Calu3 (cell line): ENCODE results near the gene RER1. TPM values are rescaled to one million over a fixed set of nuclear protein-coding genes. Genes with fewer than 3 reads are reported as not detected.

ENCODE experiments used
- BruUV-seq: library from RNA; stranded (reverse); fragments of 400-500 nt; replicated peaks from 2 replicates; lab custom pipeline; 2021; lab: Mats Ljungman, UMichigan
- CTCF ChIA-PET: fragments of 300-600 bp; sonication (Branson Sonifier 250); formaldehyde crosslinking; loops from one replicate; lab custom pipeline; 2022; ENCODE audit warnings: antibody characterized with exemption; lab: Charles Lee
- DNase-seq: peaks from one replicate; pipeline ENCODE4 v3.0.0; 2022
- H3K27ac Mint-ChIP-seq: one replicate; pipeline ENCODE4 v1.8.0; 2022; ENCODE audit warnings: mixed read lengths; ENCODE audit not compliant: unreplicated experiment
- H3K27me3 Mint-ChIP-seq: one replicate; pipeline ENCODE4 v1.8.0; 2022; ENCODE audit warnings: mixed read lengths; ENCODE audit not compliant: unreplicated experiment
- H3K36me3 Mint-ChIP-seq: one replicate; pipeline ENCODE4 v1.8.0; 2022; ENCODE audit warnings: mild to moderate bottlenecking, moderate library complexity, mixed read lengths; ENCODE audit not compliant: insufficient read depth, unreplicated experiment
- H3K4me1 Mint-ChIP-seq: one replicate; pipeline ENCODE4 v1.8.0; 2022; ENCODE audit warnings: mild to moderate bottlenecking, low read depth, mixed read lengths; ENCODE audit not compliant: unreplicated experiment
- H3K4me3 Mint-ChIP-seq: one replicate; pipeline ENCODE4 v1.8.0; 2022; ENCODE audit warnings: mild to moderate bottlenecking, low read depth, moderate library complexity, mixed read lengths; ENCODE audit not compliant: unreplicated experiment
- H3K9me3 Mint-ChIP-seq: one replicate; pipeline ENCODE4 v1.8.0; 2022; ENCODE audit warnings: low read depth, mixed read lengths; ENCODE audit not compliant: unreplicated experiment
- intact Hi-C: fragments of 100-400 bp; cut with micrococcal nuclease; formaldehyde crosslinking; loops from one replicate; pipeline ENCODE4 v1.10.0; 2022; ENCODE audit not compliant: unreplicated experiment
- total RNA-seq: library from RNA; stranded (reverse); gene quantifications from 2 replicates; pipeline ENCODE4 v1.2.3, GENCODE V29; 2022
- TF ChIP-seq, protein P1 (sequence below): fragments of 200-600 bp; IDR thresholded peaks from one replicate; pipeline ENCODE4 v1.8.0; 2022; ENCODE audit warnings: antibody characterized with exemption; ENCODE audit not compliant: unreplicated experiment

The RER1 gene
- total RNA-seq, 1 experiment from 2014 or later = 118 TPM

DNA sequence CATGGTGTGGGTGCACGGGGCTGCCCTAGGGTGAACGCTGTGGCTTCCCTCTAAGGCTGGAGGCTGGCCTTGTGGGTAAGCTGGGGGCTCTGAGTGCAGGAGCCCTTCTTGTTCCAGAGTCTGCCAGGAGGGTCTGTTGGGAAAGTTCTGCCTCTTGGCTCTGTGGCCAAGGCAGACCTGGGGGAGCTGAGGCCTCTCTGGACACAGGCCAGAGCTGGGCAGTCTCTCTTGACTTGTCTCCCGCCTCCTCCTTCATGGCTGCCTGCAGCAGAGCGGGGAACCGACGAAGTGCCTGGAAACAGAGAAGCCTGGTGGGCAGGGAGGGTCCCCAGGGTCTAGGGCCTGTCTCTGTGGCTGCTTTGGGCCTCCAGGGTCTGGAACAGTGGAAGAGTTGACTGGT lies 51.0 kb downstream of the RER1 start:
- Mint-ChIP-seq H3K27me3 (peaks cover 44% of the 10 kb centered on the region), H3K36me3 (peaks cover 3% of the 10 kb centered on the region), H3K4me1 (no peaks in the 10 kb centered on the region), H3K4me3 (no peak overlapping the region), H3K9me3 (no peaks in the 10 kb centered on the region), H3K27ac (no peak overlapping the region)
- DNase-seq = no peak
- intact Hi-C loops = no loop called here
- TF ChIP-seq, protein P1, sequence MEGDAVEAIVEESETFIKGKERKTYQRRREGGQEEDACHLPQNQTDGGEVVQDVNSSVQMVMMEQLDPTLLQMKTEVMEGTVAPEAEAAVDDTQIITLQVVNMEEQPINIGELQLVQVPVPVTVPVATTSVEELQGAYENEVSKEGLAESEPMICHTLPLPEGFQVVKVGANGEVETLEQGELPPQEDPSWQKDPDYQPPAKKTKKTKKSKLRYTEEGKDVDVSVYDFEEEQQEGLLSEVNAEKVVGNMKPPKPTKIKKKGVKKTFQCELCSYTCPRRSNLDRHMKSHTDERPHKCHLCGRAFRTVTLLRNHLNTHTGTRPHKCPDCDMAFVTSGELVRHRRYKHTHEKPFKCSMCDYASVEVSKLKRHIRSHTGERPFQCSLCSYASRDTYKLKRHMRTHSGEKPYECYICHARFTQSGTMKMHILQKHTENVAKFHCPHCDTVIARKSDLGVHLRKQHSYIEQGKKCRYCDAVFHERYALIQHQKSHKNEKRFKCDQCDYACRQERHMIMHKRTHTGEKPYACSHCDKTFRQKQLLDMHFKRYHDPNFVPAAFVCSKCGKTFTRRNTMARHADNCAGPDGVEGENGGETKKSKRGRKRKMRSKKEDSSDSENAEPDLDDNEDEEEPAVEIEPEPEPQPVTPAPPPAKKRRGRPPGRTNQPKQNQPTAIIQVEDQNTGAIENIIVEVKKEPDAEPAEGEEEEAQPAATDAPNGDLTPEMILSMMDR = no peak
- CTCF ChIA-PET = no interaction called here
- no TSS peak for BruUV-seq

DNA sequence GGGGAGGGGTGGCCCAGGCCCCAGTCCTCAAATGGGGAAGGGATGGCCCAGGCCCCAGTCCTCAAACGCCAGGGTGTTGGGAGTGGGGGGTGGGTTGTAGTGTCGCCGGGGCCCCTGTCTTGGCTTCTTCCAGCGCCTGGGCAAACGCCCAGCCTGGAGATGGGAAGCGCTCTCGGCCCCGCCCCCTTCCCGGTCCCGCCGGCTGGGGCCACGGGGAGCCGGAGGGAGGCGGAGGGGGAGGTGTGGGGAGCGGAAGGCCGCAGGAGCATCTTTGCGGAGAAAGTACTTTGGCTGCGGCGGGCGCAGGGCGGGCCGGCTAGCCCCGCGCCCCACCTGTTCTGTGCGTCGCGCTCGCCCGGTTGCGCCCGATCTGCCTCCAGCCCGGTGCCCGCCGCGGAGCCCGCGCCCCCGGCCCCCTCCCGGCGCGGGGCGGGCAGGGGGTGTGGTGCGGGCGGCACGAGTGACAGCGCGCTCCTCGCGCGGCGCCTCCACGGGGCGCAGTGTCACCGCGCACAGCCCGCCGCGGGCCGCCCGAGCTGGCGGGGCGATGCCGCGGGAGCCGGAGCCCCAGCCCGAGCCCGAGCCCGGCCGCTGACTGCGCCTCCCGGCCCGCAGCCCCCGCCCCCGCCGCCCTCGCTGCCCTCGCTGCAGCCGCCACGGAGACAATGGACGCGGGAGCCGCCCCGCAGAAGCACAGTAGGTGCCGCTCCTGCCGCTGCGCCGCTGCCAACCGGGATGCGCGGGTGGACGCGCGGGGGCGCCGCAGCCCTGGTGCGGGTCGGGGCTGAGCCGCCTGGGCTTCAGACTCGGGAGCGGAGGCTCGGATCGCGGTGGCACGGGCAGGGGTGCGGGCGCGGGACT lies 51.9 kb downstream of the RER1 start:
- peaks cover 35% of the 10 kb centered on the region for H3K27me3 Mint-ChIP-seq
- CTCF ChIA-PET = no interaction called here

DNA sequence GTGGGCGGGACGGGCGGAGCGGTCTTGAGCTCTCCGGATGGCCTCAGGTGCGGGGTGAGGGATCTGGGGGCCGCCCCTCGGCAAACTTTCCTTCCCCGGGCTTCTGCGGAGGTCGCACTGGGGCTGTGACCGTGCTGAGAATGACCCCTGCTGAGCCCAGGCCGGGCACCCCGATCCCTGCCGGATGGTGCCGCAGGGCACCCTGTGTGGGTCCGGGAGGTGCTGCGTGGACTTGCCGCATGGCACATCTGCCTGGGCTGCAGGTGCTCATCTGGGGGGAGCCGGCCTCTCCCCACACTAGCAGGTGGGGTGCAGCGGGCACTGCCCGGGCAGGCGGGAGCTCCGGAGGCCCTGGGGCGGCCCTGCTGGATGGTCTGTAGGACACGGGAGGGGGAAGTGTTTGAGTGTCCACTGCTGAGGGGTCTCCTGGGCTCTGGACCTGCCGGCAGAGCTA lies 52.5 kb downstream of the RER1 start:
- Mint-ChIP-seq H3K4me1 (no peaks in the 10 kb centered on the region), H3K4me3 (no peak overlapping the region), H3K27ac (no peak overlapping the region), H3K36me3 (peaks cover 3% of the 10 kb centered on the region), H3K9me3 (no peaks in the 10 kb centered on the region), H3K27me3 (peaks cover 34% of the 10 kb centered on the region)
- TF ChIP-seq, protein P1 = no peak
- intact Hi-C loops = no loop called here
- BruUV-seq = no TSS peak
- CTCF ChIA-PET = no interaction called here
- no peak for DNase-seq

More for the DNA sequence above, 51.9 kb downstream of the RER1 start:
- TF ChIP-seq, protein P1 = no peak
- Mint-ChIP-seq H3K36me3 (peaks cover 3% of the 10 kb centered on the region), H3K27ac (no peak overlapping the region), H3K4me1 (no peaks in the 10 kb centered on the region), H3K4me3 (no peak overlapping the region), H3K9me3 (no peaks in the 10 kb centered on the region)
- intact Hi-C loops = no loop called here
- BruUV-seq = no TSS peak
- no peak for DNase-seq

DNA sequence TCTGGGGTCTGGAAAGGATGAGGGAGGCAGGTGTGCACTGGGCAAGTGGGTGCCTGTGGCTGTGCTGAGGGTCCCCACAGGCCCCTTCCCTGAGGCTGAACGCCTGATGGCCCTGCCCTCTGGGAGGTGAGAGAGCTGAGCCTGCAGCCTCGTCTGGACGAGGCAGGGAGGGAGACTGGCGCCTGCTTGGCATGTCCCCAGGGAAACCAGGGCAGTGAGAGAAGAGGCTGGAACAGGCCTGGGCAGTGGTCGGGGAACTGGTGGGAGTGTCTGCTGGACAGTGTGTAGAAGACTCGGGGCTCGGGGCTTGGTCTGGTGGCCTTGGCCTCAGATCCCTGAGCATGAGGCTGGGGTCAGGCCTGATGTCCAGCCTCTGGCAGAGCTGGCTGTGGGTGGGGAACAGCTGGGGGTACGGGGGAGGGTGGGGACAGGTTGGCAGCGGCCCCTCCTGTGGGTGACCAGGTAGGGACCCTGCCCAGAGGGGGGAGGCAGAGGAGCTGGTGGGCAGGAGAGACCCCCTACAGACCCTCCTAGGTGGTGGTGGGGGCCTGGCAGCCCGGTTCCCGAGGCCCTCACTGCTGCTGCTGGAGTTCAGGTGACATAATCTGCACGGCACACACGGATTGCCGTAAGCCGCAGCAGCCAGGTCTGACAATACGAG lies 53.7 kb downstream of the RER1 start:
- BruUV-seq = no TSS peak
- Mint-ChIP-seq H3K27ac (no peak overlapping the region), H3K4me1 (no peaks in the 10 kb centered on the region), H3K27me3 (peaks cover 34% of the 10 kb centered on the region), H3K9me3 (no peaks in the 10 kb centered on the region), H3K36me3 (peaks cover 3% of the 10 kb centered on the region), H3K4me3 (no peak overlapping the region)
- CTCF ChIA-PET = interaction anchor here (1.3 kb wide), 1 partner anchor 29 kb away, joined by 4 read pairs; no protein-coding TSS in a partner anchor
- TF ChIP-seq, protein P1 = no peak
- DNase-seq = no peak
- intact Hi-C loops = no loop called here
